CD8-positive, alpha-beta memory T cell (primary cell): ENCODE measurements around the gene TRABD. TPM values are rescaled to one million over a fixed set of nuclear protein-coding genes. Genes with fewer than 3 reads are reported as not detected.

Experiments used
- CTCF ChIA-PET: fragments of 350-600 bp; sonication (Branson Sonifier 250); formaldehyde crosslinking; loops from one replicate; lab custom pipeline; 2021; ENCODE audit warnings: antibody characterized with exemption; lab: Charles Lee
- POLR2A ChIA-PET: fragments of 350-600 bp; sonication (Branson Sonifier 250); formaldehyde crosslinking; loops from one replicate; lab custom pipeline; 2021; ENCODE audit warnings: antibody characterized with exemption; lab: Charles Lee
- DNase-seq, 5 donors: peaks; one replicate each; pipeline versions ENCODE4 v3.0.0 to v3.0.0-alpha.2; 2020 to 2022; ENCODE audit warnings: mixed read lengths in 1 of 5
- H3K27ac ChIP-seq: one replicate; pipeline ENCODE4 v1.7.0; 2013; ENCODE audit warnings: low read depth, mild to moderate bottlenecking, low read length, moderate library complexity
- H3K27me3 ChIP-seq: 2 replicates; pipeline ENCODE4 v1.7.0; 2013; ENCODE audit warnings: low read length, mild to moderate bottlenecking; ENCODE audit not compliant: insufficient read depth, poor library complexity, severe bottlenecking
- H3K36me3 ChIP-seq: 2 replicates; pipeline ENCODE4 v1.7.0; 2013; ENCODE audit warnings: mild to moderate bottlenecking, low read length, moderate library complexity; ENCODE audit not compliant: insufficient read depth
- H3K4me1 ChIP-seq: 2 replicates; pipeline ENCODE4 v1.7.0; 2013; ENCODE audit warnings: mild to moderate bottlenecking, low read length, moderate library complexity; ENCODE audit not compliant: insufficient read depth
- H3K4me3 ChIP-seq: 2 replicates; pipeline ENCODE4 v1.7.0; 2013; ENCODE audit warnings: mild to moderate bottlenecking, low read length
- H3K9me3 ChIP-seq: 2 replicates; pipeline ENCODE4 v1.7.0; 2013; ENCODE audit warnings: mild to moderate bottlenecking, low read length
- H3K27ac Mint-ChIP-seq, 8 donors: one replicate each; pipeline ENCODE4 v1.8.0; 2020 to 2021; ENCODE audit warnings: mixed read lengths in 8 of 8, mild to moderate bottlenecking in 6 of 8, inconsistent platforms in 3 of 8, moderate library complexity in 3 of 8
- H3K27me3 Mint-ChIP-seq, 2 donors: one replicate each; pipeline ENCODE4 v1.8.0; 2020 to 2021; ENCODE audit warnings: mixed read lengths in 2 of 2, mild to moderate bottlenecking in 1 of 2, moderate library complexity in 1 of 2
- H3K36me3 Mint-ChIP-seq, 3 donors: one replicate each; pipeline ENCODE4 v1.8.0; 2020 to 2021; ENCODE audit warnings: mixed read lengths in 3 of 3, inconsistent platforms in 1 of 3, mild to moderate bottlenecking in 1 of 3
- H3K4me1 Mint-ChIP-seq, 3 donors: one replicate each; pipeline ENCODE4 v1.8.0; 2020 to 2021; ENCODE audit warnings: mixed read lengths in 3 of 3, inconsistent platforms in 1 of 3, mild to moderate bottlenecking in 1 of 3
- H3K4me3 Mint-ChIP-seq, 7 donors: one replicate each; pipeline ENCODE4 v1.8.0; 2020 to 2021; ENCODE audit warnings: mixed read lengths in 7 of 7, mild to moderate bottlenecking in 6 of 7, moderate library complexity in 4 of 7, inconsistent platforms in 2 of 7
- H3K9me3 Mint-ChIP-seq, 5 donors: one replicate each; pipeline ENCODE4 v1.8.0; 2020 to 2022; ENCODE audit warnings: mixed read lengths in 5 of 5, mild to moderate bottlenecking in 3 of 5, moderate library complexity in 2 of 5, inconsistent platforms in 1 of 5
- polyA plus RNA-seq: library from polyadenylated mRNA; unstranded; fragments of 300-500 nt; fragmentation: Illumina TruSeq; gene quantifications from one replicate; pipeline ENCODE4 v1.2.3, GENCODE V29; 2021
- total RNA-seq, 2 experiments: library from RNA; stranded (reverse); gene quantifications; one replicate each; pipeline ENCODE4 v1.2.3, GENCODE V29; 2021

The TRABD gene
- total and polyA plus RNA-seq, 3 experiments from 2014 or later, result 49.0 to 102 (median 96.2) TPM

DNA sequence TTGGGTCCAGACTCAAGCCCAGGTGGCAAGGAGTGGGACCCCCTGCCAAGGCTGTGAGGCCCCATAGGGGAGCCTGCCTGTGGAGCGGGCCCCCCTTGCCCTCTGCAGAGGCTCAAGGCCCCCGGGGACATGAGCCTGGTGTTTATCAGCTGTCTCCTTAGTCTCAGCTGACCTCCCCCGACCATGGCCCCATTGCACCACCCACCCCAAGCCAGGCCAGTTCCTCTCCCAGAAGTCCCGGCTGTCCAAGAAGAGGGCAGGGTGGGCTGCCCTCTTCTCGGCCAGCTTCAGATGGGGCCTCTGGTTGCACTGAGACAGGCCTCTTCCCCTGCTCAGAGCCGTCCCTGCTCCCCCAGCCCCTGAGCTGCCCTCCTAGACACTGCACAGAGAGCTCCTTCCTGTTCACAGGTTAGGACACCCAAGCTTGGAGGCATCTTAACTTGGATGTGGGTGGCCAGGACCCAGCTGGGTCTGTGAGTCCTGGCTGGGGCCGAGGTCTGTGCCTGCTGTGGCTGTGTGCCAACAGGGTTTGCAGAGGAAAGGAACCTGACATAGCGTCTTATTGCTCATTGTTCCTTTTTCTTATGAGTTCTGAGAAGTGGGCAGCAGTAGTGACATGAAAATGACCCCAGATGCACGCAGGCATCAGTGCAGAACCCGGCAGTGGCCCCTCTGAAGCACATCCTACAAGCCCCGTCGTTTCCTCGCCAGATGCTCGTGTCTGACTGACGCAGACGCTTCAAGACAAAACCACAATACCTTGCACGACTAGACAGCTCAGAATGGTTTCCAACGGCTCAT lies 5.4 kb downstream of the TRABD start:
- Mint-ChIP-seq H3K9me3 (no peaks in the 10 kb centered on the region), H3K4me3 (peak overlapping the region; percentile 84 to 96 (median 90)), H3K27ac (peak overlapping the region; percentile 95 to 100 (median 100)), H3K4me1 (peaks cover 32 to 58% (median 41%) of the 10 kb centered on the region in 3 donors), H3K27me3 (peaks cover 0 to 4% of the 10 kb centered on the region in 2 donors), H3K36me3 (peaks cover 0 to 41% (median 2%) of the 10 kb centered on the region in 3 donors)
- Histone ChIP-seq H3K27ac (peak overlapping the region; percentile 93), H3K36me3 (peaks cover 14% of the 10 kb centered on the region), H3K4me3 (peak overlapping the region; percentile 83), H3K27me3 (no peaks in the 10 kb centered on the region), H3K4me1 (peaks cover 62% of the 10 kb centered on the region), H3K9me3 (no peaks in the 10 kb centered on the region)
- ChIA-PET POLR2A (interaction anchor here (0.6 to 2.3 kb wide), 17 partner anchors 9 to 357 kb away, joined by 3 to 6 read pairs (median 3); partner anchors contain the start of genes NCAPH2, SCO2 and SELENOO), CTCF (interaction anchor here (0.7 to 3.4 kb wide), 12 partner anchors 18 to 566 kb away, joined by 3 to 14 read pairs (median 4); partner anchors contain the start of genes HDAC10 and SCO2)
- peak; percentile 70 to 92 (median 89) for DNase-seq

DNA sequence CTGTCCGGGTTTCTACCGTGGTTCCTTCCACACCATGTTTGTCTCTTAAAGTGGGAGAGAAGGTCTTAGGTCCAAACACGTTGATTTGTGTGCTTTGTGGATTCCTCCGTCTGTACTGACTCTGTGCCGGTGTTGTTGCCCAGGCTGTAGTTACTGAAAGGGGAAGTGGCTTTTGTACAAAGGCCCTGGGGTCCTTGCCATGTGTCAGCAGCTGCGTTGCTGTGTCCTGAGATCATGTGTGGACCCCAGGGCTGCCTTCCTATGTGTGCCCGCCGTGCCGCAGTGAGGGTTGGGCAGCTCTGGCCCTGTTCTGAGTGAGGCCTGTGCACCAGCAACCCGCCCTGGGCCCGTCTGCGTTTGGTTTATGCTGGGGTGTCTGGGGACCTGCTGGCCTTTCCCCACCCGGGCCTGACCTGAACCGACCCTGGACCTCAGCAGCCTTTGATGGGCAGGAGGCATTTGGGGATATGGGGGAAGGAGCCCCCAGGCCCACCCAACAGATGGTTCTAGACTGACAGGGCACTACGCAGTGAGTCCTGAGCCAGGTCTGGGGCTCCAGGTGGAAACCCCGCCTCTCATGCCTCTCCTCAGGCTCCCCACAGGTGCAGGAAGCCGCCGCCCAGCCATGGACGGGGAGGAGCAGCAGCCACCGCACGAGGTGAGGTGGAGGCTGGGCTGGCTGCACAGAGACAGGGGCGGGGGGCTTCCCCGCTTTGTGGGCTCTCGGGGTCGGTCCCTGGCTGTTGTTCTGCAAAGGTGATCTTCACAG lies 6.9 kb downstream of the TRABD start:
- Mint-ChIP-seq H3K27me3 (peaks cover 0 to 4% of the 10 kb centered on the region in 2 donors), H3K36me3 (peaks cover 0 to 45% (median 0%) of the 10 kb centered on the region in 3 donors), H3K9me3 (no peaks in the 10 kb centered on the region), H3K4me1 (peaks cover 24 to 48% (median 30%) of the 10 kb centered on the region in 3 donors), H3K27ac (peak overlapping the region; percentile 95 to 100 (median 100)), H3K4me3 (peak overlapping the region; percentile 68 to 93 (median 88))
- Histone ChIP-seq H3K36me3 (peaks cover 14% of the 10 kb centered on the region), H3K4me3 (peak overlapping the region; percentile 65), H3K27ac (peak overlapping the region; percentile 93), H3K4me1 (peaks cover 51% of the 10 kb centered on the region), H3K27me3 (no peaks in the 10 kb centered on the region), H3K9me3 (no peaks in the 10 kb centered on the region)
- ChIA-PET POLR2A (interaction anchor here (1.4 to 2.3 kb wide), 2 partner anchors 14 to 43 kb away, joined by 4 to 5 read pairs; no protein-coding TSS in a partner anchor), CTCF (interaction anchor here (0.9 to 3.4 kb wide), 2 partner anchors 44 to 333 kb away, joined by 3 to 14 read pairs; no protein-coding TSS in a partner anchor)
- DNase-seq, result peak in 4 of 5 donors; percentile 30 to 78 (median 62)

DNA sequence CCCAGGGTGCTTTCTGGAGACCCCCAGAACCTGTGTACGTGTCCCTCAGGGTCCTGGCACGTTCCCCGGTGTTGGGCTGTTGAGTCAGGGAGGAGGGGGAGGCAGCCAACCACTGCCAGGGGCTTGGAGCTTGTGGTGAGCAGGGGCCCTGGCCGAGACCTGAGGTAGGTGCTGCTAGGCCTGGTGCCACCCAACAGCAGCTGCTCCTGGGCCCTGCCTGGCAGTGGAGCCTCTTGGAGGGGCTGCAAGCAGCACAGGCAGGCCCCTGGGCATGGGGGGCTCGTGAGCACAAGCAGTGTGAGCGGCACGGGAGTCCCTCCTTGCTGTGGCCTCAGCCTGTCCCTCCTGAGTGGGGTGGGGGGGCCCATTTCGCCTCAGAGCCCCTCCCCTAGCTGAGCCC lies 7.9 kb downstream of the TRABD start:
- ChIA-PET POLR2A (interaction anchor here (1.5 kb wide), 1 partner anchor 19 kb away, joined by 3 read pairs; no protein-coding TSS in a partner anchor), CTCF (interaction anchor here (1.1 to 1.8 kb wide), 2 partner anchors 44 to 332 kb away, joined by 3 to 4 read pairs; partner anchors contain the start of gene SCO2)
- peaks cover 24 to 44% (median 30%) of the 10 kb centered on the region in 3 donors for H3K4me1 Mint-ChIP-seq
- no peak overlapping the region for H3K4me3 ChIP-seq
- no peaks in the 10 kb centered on the region for H3K27me3 ChIP-seq
- H3K27ac Mint-ChIP-seq, result peak overlapping the region in 2 of 8 donors; percentile 74 to 95
- peaks cover 47% of the 10 kb centered on the region for H3K4me1 ChIP-seq
- peaks cover 0 to 4% of the 10 kb centered on the region in 2 donors for H3K27me3 Mint-ChIP-seq
- no peak overlapping the region for H3K4me3 Mint-ChIP-seq
- peaks cover 10% of the 10 kb centered on the region for H3K36me3 ChIP-seq
- no peaks in the 10 kb centered on the region for H3K9me3 Mint-ChIP-seq
- H3K27ac ChIP-seq, result no peak overlapping the region
- no peak for DNase-seq
- H3K9me3 ChIP-seq, result no peaks in the 10 kb centered on the region
- peaks cover 0 to 48% (median 0%) of the 10 kb centered on the region in 3 donors for H3K36me3 Mint-ChIP-seq

DNA sequence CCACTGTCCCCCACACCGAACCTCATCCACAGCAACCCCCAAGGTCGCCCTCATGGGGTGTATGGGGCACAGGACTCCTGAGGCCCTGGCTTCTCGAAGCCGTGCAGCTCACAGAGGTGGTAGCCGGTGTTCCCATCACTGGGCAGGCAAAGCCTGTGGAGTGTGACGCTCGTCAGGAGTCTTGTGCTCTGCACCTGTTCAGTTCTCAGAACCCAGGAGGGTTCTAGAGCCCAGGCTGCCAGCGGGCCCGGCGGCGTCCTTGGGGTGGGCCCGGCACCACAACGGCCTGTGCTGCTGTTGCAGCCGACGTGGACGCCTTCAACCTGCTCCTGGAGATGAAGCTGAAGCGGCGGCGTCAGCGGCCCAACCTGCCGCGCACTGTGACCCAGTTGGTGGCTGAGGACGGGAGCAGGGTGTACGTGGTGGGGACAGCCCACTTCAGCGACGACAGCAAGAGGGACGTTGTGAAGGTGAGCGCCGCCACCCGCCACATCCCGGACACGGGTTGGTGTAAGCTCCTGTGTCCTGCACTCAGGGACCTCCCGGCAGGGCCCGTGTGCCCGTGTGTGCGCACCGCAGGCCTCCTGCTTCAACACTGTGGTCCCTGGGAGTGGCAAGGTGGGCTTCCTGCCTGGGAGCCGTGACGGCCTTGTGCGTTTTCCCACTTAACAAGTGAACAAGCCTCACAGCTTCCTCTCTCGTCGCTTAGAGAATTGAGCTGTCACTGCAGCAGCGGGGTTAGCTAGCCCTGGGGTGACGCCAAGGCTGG lies 8.5 kb downstream of the TRABD start:
- Mint-ChIP-seq H3K4me1 (peaks cover 22 to 39% (median 29%) of the 10 kb centered on the region in 3 donors), H3K27me3 (peaks cover 0 to 4% of the 10 kb centered on the region in 2 donors), H3K9me3 (no peaks in the 10 kb centered on the region), H3K27ac (peak overlapping the region in 2 of 8 donors; percentile 54 to 74), H3K36me3 (peaks cover 0 to 51% (median 0%) of the 10 kb centered on the region in 3 donors), H3K4me3 (peak overlapping the region in 1 of 7 donors; percentile 48)
- Histone ChIP-seq H3K9me3 (no peaks in the 10 kb centered on the region), H3K4me1 (peaks cover 42% of the 10 kb centered on the region), H3K27me3 (no peaks in the 10 kb centered on the region), H3K27ac (no peak overlapping the region), H3K4me3 (no peak overlapping the region), H3K36me3 (peaks cover 7% of the 10 kb centered on the region)
- no peak for DNase-seq
- POLR2A ChIA-PET, result interaction anchor here (1.5 kb wide), 1 partner anchor 19 kb away, joined by 3 read pairs; no protein-coding TSS in a partner anchor
- CTCF ChIA-PET, result interaction anchor here (1.1 to 1.8 kb wide), 3 partner anchors 14 to 331 kb away, joined by 3 to 4 read pairs (median 3); partner anchors contain the start of gene SCO2

DNA sequence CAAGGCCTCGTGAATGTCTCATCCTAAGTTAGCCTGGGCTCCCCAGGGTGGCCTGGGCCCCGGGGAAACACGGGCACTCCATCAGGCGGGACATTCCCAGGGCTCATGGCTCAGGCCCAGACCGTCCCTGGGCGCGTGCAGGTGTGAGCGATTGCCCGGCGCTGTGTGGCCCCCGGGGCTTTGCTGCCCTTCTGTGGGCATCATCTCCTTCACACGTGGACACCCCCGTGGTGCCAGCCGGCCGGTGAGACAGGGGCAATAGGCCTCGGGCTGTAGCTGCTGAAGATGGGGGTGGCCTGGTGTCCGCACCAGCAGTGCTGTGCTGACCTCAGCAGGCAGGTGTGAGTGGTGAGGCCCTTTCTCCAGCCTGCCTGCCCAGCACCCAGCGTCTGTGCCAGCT lies 10.5 kb downstream of the TRABD start:
- ChIA-PET CTCF (interaction anchor here (0.9 to 1.5 kb wide), 3 partner anchors 9 to 47 kb away, joined by 3 to 6 read pairs (median 4); no protein-coding TSS in a partner anchor), POLR2A (no interaction called here)
- no peak for DNase-seq
- H3K4me1 ChIP-seq, result peaks cover 38% of the 10 kb centered on the region
- Mint-ChIP-seq H3K4me3 (no peak overlapping the region), H3K27ac (peak overlapping the region in 1 of 8 donors; percentile 56), H3K4me1 (peaks cover 13 to 29% (median 18%) of the 10 kb centered on the region in 3 donors), H3K9me3 (no peaks in the 10 kb centered on the region), H3K27me3 (peaks cover 0 to 4% of the 10 kb centered on the region in 2 donors), H3K36me3 (peaks cover 0 to 48% (median 0%) of the 10 kb centered on the region in 3 donors)
- H3K9me3 ChIP-seq, result no peaks in the 10 kb centered on the region
- H3K36me3 ChIP-seq, result peaks cover 7% of the 10 kb centered on the region
- H3K4me3 ChIP-seq, result no peak overlapping the region
- H3K27ac ChIP-seq, result no peak overlapping the region
- H3K27me3 ChIP-seq, result no peaks in the 10 kb centered on the region

DNA sequence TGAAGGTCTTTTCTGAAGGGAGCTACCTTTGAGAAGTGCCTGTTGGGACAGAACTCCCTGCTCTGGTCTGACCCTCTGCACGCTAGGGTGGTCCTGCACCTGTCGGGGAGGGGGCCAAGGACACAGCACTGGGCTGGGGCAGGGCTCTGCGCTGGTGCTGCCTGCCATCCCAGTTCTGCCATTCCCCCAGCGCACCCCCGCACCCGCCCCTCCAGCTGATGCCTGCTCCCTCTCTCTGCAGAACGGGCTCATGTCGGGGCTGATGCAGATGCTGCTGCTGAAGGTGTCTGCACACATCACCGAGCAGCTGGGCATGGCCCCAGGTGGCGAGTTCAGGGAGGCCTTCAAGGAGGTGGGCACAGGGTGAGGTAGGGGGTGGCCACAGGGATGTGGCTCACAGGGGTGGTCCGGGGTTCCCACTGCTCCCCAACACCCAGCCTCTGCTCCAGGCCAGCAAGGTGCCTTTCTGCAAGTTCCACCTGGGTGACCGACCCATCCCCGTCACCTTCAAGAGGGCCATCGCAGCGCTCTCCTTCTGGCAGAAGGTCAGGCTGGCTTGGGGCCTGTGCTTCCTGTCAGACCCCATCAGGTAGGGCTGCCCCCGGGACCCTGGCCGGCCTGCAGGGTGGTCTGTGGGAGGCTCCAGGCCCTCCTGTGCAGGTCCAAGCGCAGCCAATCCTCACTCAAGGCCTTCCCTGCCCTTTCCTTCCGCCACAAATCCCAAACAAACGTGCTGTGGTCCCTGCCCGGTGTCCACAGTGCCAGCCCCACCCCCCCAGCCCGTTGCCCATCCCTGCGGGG lies 11.5 kb downstream of the TRABD start:
- ChIA-PET POLR2A (no interaction called here), CTCF (interaction anchor here (0.9 to 1.5 kb wide), 3 partner anchors 10 to 48 kb away, joined by 3 to 6 read pairs (median 4); no protein-coding TSS in a partner anchor)
- Histone ChIP-seq H3K9me3 (no peaks in the 10 kb centered on the region), H3K4me1 (peaks cover 35% of the 10 kb centered on the region), H3K4me3 (no peak overlapping the region), H3K36me3 (peaks cover 7% of the 10 kb centered on the region), H3K27ac (no peak overlapping the region), H3K27me3 (no peaks in the 10 kb centered on the region)
- Mint-ChIP-seq H3K36me3 (peaks cover 0 to 46% (median 0%) of the 10 kb centered on the region in 3 donors), H3K4me1 (peaks cover 8 to 25% (median 14%) of the 10 kb centered on the region in 3 donors), H3K27me3 (peaks cover 0 to 3% of the 10 kb centered on the region in 2 donors), H3K4me3 (no peak overlapping the region), H3K9me3 (no peaks in the 10 kb centered on the region), H3K27ac (peak overlapping the region in 1 of 8 donors; percentile 3)
- no peak for DNase-seq
